ENCODE results near the gene MTX1. TPM values are rescaled to one million over a fixed set of nuclear protein-coding genes. Genes with fewer than 3 reads are reported as not detected.

MTX1 gene
- total and polyA plus RNA-seq, 2 experiments from 2014 or later: 61.4 to 69.2 TPM

DNA sequence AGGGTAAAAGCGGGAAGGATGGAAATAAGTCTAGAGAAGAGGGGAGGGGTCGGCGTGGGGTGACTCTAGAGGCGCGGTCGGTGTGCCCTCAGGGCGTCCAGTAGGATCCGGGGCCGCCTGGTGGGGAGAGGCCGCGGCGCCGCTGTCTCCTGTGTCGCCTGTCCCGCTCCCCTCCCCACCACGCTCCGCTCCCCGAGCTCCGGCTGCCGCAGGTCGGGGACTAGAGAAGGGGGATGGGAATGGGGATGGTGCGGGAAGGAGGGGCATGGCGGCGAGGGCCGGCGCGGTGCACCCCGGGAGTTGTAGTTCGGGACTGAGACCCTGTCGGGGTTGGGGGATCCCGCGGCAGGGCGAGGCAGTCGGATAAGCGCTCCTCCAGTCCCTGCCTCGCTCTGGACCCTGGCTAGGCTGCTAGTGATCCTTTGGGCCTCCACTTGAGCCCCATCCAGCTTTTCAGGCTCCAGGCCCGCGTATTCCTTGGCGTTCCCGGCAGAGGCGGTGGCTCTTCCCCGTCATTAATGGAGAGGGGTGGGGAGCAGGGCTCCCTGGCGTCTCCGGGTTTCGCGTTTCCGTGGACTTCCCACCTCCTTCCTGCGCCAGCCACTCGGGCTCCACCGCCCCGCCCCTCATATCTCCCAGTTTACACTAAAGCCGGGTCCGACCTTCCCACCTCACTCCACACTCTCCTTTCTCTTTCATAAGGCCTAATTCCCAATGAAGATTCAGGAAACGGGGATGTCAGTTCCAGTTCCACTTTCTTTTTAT, 46.9 kb downstream of the MTX1 start, which contains the start of gene ENTREP3:
ENTREP3 (minus strand) TSS at position 241 of the 765 bp plus-strand sequence. CDS start 606 bp downstream, outside the sequence.
- H2AFZ ChIP-seq: peak within 1 kb of the TSS; percentile 83
- in situ Hi-C loops (cut with MboI): no loop called here
- TF ChIP-seq EZH2phosphoT487 (IDR thresholded peaks at IDR 0.05; ENCODE audit: insufficient read depth, low read depth): no peak
- TF ChIP-seq EZH2 (IDR thresholded peaks at IDR 0.05; ENCODE audit: insufficient read depth, poor library complexity, severe bottlenecking): no peak
- no peaks in the 10 kb centered on the region for H4K20me1 ChIP-seq (ENCODE audit: insufficient read depth)
- peaks cover 7% of the 10 kb centered on the region; the same call in 1 of the 2 replicates for H3K4me1 ChIP-seq (ENCODE audit: insufficient read depth)
- H3K4me2 ChIP-seq (ENCODE audit: unreplicated experiment): peak within 1 kb of the TSS; percentile 84
- no peaks in the 10 kb centered on the region for H3K9me3 ChIP-seq (ENCODE audit: low read depth)
- H3K27ac ChIP-seq: peak within 1 kb of the TSS; percentile 84
- peaks cover 36% of the 10 kb centered on the region for H3K79me2 ChIP-seq (ENCODE audit: insufficient read depth)
- H3K27me3 ChIP-seq (replicated peaks; ENCODE audit: insufficient read depth): no peaks in the 10 kb centered on the region
- peak within 1 kb of the TSS; percentile 77 for H3K4me3 ChIP-seq
- no peaks in the 10 kb centered on the region for H3K9me2 ChIP-seq (ENCODE audit: insufficient read depth)
- peaks cover 17% of the 10 kb centered on the region for H3F3A ChIP-seq (ENCODE audit: insufficient read depth)
- 1 to 3% methylated on average over 22 to 54 of the region's 54 CpGs for WGBS, 2 experiments (ENCODE audit: low coverage in 1 of 2, low lambda C conversion rate in 2 of 2, missing lambda C conversion rate in 2 of 2)
- H3K36me3 ChIP-seq (ENCODE audit: low read depth): no peaks in the 10 kb centered on the region
- peak; percentile 86 for DNase-seq
- H3K9ac ChIP-seq: peak within 1 kb of the TSS; percentile 84

DNA sequence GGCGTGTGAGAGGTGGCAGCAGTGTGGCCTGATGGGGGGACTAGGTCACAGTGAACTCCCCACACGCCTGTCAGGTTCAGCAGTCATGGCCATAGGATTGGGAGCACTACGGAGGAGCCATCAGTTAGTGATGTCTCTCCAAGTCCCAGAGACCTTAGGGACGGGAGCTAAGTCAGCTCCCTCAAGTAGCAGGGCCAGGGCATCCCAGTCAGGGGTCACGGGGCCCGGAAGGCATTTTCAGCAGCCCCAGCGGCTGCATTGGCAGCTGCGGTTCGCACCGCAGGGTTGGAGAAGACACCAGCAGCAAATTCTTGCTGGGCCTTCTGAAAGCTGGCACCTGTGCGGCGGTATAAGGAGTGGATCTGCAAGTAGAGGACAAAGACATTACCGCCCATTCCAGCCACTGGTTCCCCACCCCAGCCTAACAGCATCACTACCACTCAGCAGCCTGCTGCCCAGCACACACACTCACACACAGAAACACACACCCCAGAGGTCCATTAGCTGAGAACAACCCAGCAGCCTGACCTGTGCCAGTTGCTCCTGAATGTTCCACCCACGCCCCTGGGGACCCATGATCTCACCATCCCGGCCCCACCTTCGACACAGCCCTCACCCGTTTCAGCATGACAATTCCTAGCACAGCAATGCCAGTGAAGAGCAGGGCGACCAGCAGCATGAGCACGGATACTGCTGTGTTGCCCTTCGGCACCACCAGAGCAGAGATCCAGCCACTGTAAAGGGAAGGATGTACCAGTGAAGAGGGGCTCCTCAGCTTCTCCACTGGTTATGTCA, 47.8 kb downstream of the MTX1 start:
- no peaks in the 10 kb centered on the region for H3K9me2 ChIP-seq (ENCODE audit: insufficient read depth)
- H3K4me2 ChIP-seq (ENCODE audit: unreplicated experiment): peak overlapping the region; percentile 84
- H4K20me1 ChIP-seq (ENCODE audit: insufficient read depth): no peaks in the 10 kb centered on the region
- no peaks in the 10 kb centered on the region for H3K9me3 ChIP-seq (ENCODE audit: low read depth)
- no peak for TF ChIP-seq EZH2 (IDR thresholded peaks at IDR 0.05; ENCODE audit: insufficient read depth, poor library complexity, severe bottlenecking)
- TF ChIP-seq EZH2phosphoT487 (IDR thresholded peaks at IDR 0.05; ENCODE audit: insufficient read depth, low read depth): no peak
- H3K27ac ChIP-seq: peak overlapping the region; percentile 84
- H3K9ac ChIP-seq: peak overlapping the region; percentile 84
- H3F3A ChIP-seq (ENCODE audit: insufficient read depth): peaks cover 22% of the 10 kb centered on the region
- H3K4me3 ChIP-seq: peak overlapping the region; percentile 77
- H3K79me2 ChIP-seq (ENCODE audit: insufficient read depth): peaks cover 44% of the 10 kb centered on the region
- peak; percentile 32 for DNase-seq
- WGBS, 2 experiments (ENCODE audit: low coverage in 1 of 2, low lambda C conversion rate in 2 of 2, missing lambda C conversion rate in 2 of 2): 77 to 83% methylated on average over 20 of the region's 20 CpGs
- peaks cover 13% of the 10 kb centered on the region for H3K4me1 ChIP-seq (ENCODE audit: insufficient read depth)
- no peaks in the 10 kb centered on the region for H3K36me3 ChIP-seq (ENCODE audit: low read depth)
- peak overlapping the region; percentile 83 for H2AFZ ChIP-seq
- no peaks in the 10 kb centered on the region for H3K27me3 ChIP-seq (replicated peaks; ENCODE audit: insufficient read depth)
- in situ Hi-C loops (cut with MboI): no loop called here

- Histone ChIP-seq H3K4me2 (ENCODE audit: unreplicated experiment) (no peak overlapping the region), H3K36me3 (ENCODE audit: low read depth) (peaks cover 22% of the 10 kb centered on the region)
These were observed 51.8 kb downstream of the MTX1 start for GRCh38 chr1:155260276-155260675.

DNA sequence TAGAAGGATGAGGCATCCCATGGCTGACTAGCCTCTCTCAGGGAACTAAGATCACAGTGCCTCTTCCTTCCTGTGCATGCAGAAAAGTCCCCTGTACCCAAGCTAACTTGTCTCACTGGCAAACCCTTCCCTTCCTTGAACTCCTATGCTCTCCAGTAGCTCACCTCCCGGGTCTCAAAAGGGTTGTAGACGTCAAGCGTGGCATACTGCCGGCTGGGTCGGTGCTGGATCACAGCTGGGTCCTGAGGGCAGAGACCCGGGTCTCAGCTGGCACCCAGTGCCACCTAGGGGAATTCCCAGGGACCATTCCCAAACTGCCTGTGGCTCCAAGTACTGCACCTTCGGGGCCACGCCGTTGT, 53.0 kb downstream of the MTX1 start:
- WGBS, 2 experiments (ENCODE audit: low coverage in 1 of 2, low lambda C conversion rate in 2 of 2, missing lambda C conversion rate in 2 of 2): 0 to 4% methylated on average over 9 of the region's 9 CpGs
- Histone ChIP-seq H3K9me3 (ENCODE audit: low read depth) (no peaks in the 10 kb centered on the region), H3K4me3 (peak overlapping the region; percentile 98), H3K36me3 (ENCODE audit: low read depth) (peaks cover 33% of the 10 kb centered on the region), H3K9ac (peak overlapping the region; percentile 89), H3K27me3 (replicated peaks; ENCODE audit: insufficient read depth) (no peaks in the 10 kb centered on the region), H3K27ac (peak overlapping the region; percentile 76), H3K79me2 (ENCODE audit: insufficient read depth) (peaks cover 28% of the 10 kb centered on the region), H3K4me2 (ENCODE audit: unreplicated experiment) (peak overlapping the region; percentile 95), H2AFZ (peak overlapping the region; percentile 67), H4K20me1 (ENCODE audit: insufficient read depth) (no peaks in the 10 kb centered on the region), H3F3A (ENCODE audit: insufficient read depth) (peaks cover 61% of the 10 kb centered on the region), H3K9me2 (ENCODE audit: insufficient read depth) (no peaks in the 10 kb centered on the region), H3K4me1 (ENCODE audit: insufficient read depth) (peaks cover 8% of the 10 kb centered on the region)
- no peak for TF ChIP-seq EZH2phosphoT487 (IDR thresholded peaks at IDR 0.05; ENCODE audit: insufficient read depth, low read depth)
- TF ChIP-seq EZH2 (IDR thresholded peaks at IDR 0.05; ENCODE audit: insufficient read depth, poor library complexity, severe bottlenecking): no peak
- in situ Hi-C loops (cut with MboI): no loop called here
- peak; percentile 50 for DNase-seq

More at GRCh38 chr1:155260276-155260675, 51.8 kb downstream of the MTX1 start:
- H3K4me3 ChIP-seq: no peak overlapping the region
- peaks cover 8% of the 10 kb centered on the region for H3K4me1 ChIP-seq (ENCODE audit: insufficient read depth)
- WGBS, 2 experiments (ENCODE audit: low coverage in 1 of 2, low lambda C conversion rate in 2 of 2, missing lambda C conversion rate in 2 of 2): 87 to 90% methylated on average over 5 of the region's 5 CpGs
- no peak overlapping the region for H2AFZ ChIP-seq
- no peaks in the 10 kb centered on the region for H3K27me3 ChIP-seq (replicated peaks; ENCODE audit: insufficient read depth)
- H3K9me2 ChIP-seq (ENCODE audit: insufficient read depth): no peaks in the 10 kb centered on the region
- peaks cover 59% of the 10 kb centered on the region for H3F3A ChIP-seq (ENCODE audit: insufficient read depth)
- no peak overlapping the region for H3K27ac ChIP-seq
- in situ Hi-C loops (cut with MboI): no loop called here
- peak overlapping the region; percentile 89; the same call in 1 of the 2 replicates for H3K9ac ChIP-seq
- peaks cover 28% of the 10 kb centered on the region for H3K79me2 ChIP-seq (ENCODE audit: insufficient read depth)
- TF ChIP-seq EZH2 (IDR thresholded peaks at IDR 0.05; ENCODE audit: insufficient read depth, poor library complexity, severe bottlenecking): no peak
- TF ChIP-seq EZH2phosphoT487 (IDR thresholded peaks at IDR 0.05; ENCODE audit: insufficient read depth, low read depth): no peak
- H4K20me1 ChIP-seq (ENCODE audit: insufficient read depth): no peaks in the 10 kb centered on the region
- H3K9me3 ChIP-seq (ENCODE audit: low read depth): no peaks in the 10 kb centered on the region
- no peak for DNase-seq

All from GM23248 (cell line).